ENCODE results near the gene HOXB6.

Gene HOXB6

DNA sequence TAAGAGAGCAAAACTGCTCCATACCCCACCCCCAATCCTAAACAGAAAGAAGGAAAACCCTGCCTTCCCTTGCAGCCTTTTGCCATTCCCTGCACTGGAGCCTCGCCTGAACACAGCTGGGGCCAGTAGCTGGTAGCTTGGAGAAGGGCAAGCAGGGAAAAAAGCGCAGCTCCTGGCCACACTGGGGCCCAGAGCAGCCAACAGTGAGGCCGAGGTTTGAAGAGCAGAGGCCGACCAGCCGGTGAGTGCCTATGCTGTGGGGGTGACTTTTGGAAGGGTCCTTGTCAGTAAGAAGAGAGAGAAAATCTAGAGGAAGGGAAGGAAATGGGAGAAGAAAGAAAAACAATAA lies 24.6 kb upstream of the HOXB6 start:
- CTCF ChIA-PET = interaction anchor here (1.0 to 1.1 kb wide), 2 partner anchors 10 to 162 kb away, joined by 3 to 4 read pairs; no protein-coding TSS in a partner anchor
- Histone ChIP-seq H3K9me3 (ENCODE audit: control insufficient read depth, insufficient read depth, low read depth, low read length) (no peaks in the 10 kb centered on the region), H3K4me1 (ENCODE audit: control insufficient read depth, insufficient read depth, low read length) (peaks cover 6% of the 10 kb centered on the region; the same call in 1 of the 2 replicates), H3K4me3 (ENCODE audit: low read depth, low read length) (no peak overlapping the region), H3K27ac (ENCODE audit: extremely low read depth, low read depth, low read length) (no peak overlapping the region), H3K36me3 (ENCODE audit: control insufficient read depth in 2 of 2, insufficient read depth in 1 of 2, low read length in 2 of 2) (peaks cover 0 to 30% of the 10 kb centered on the region in 2 experiments; a peak in 1 of 3 replicates)
- POLR2A ChIA-PET = interaction anchor here (0.6 to 1.5 kb wide), 2 partner anchors 10 to 436 kb away, joined by 5 to 7 read pairs; no protein-coding TSS in a partner anchor
- TF ChIP-seq ZNF626 (tag by site-specific recombination; IDR thresholded peaks at IDR 0.05) (no peak), SCRT1 (tag by site-specific recombination; IDR thresholded peaks at IDR 0.05; ENCODE audit: borderline replicate concordance) (no peak), ZNF501 (tag by site-specific recombination; IDR thresholded peaks at IDR 0.05) (no peak), ZNF48 (tag by site-specific recombination; IDR thresholded peaks at IDR 0.05) (no peak), GLI4 (tag by site-specific recombination; IDR thresholded peaks at IDR 0.05) (no peak), ZNF16 (tag by site-specific recombination; IDR thresholded peaks at IDR 0.05; ENCODE audit: low read depth) (no peak), ZNF354C (tag by site-specific recombination; IDR thresholded peaks at IDR 0.05; ENCODE audit: borderline replicate concordance, low read depth) (no peak), ZNF621 (tag by site-specific recombination; IDR thresholded peaks at IDR 0.05) (no peak), ZNF174 (tag by site-specific recombination; IDR thresholded peaks at IDR 0.05) (no peak), ZNF24 (tag by site-specific recombination; IDR thresholded peaks at IDR 0.05) (no peak)
- TF ChIP-seq, protein P1, sequence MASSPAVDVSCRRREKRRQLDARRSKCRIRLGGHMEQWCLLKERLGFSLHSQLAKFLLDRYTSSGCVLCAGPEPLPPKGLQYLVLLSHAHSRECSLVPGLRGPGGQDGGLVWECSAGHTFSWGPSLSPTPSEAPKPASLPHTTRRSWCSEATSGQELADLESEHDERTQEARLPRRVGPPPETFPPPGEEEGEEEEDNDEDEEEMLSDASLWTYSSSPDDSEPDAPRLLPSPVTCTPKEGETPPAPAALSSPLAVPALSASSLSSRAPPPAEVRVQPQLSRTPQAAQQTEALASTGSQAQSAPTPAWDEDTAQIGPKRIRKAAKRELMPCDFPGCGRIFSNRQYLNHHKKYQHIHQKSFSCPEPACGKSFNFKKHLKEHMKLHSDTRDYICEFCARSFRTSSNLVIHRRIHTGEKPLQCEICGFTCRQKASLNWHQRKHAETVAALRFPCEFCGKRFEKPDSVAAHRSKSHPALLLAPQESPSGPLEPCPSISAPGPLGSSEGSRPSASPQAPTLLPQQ (tag by site-specific recombination; IDR thresholded peaks at IDR 0.05) = no peak
- TF ChIP-seq, protein P2, sequence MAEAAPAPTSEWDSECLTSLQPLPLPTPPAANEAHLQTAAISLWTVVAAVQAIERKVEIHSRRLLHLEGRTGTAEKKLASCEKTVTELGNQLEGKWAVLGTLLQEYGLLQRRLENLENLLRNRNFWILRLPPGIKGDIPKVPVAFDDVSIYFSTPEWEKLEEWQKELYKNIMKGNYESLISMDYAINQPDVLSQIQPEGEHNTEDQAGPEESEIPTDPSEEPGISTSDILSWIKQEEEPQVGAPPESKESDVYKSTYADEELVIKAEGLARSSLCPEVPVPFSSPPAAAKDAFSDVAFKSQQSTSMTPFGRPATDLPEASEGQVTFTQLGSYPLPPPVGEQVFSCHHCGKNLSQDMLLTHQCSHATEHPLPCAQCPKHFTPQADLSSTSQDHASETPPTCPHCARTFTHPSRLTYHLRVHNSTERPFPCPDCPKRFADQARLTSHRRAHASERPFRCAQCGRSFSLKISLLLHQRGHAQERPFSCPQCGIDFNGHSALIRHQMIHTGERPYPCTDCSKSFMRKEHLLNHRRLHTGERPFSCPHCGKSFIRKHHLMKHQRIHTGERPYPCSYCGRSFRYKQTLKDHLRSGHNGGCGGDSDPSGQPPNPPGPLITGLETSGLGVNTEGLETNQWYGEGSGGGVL (tag by site-specific recombination; IDR thresholded peaks at IDR 0.05) = no peak
- TF ChIP-seq, protein P3, sequence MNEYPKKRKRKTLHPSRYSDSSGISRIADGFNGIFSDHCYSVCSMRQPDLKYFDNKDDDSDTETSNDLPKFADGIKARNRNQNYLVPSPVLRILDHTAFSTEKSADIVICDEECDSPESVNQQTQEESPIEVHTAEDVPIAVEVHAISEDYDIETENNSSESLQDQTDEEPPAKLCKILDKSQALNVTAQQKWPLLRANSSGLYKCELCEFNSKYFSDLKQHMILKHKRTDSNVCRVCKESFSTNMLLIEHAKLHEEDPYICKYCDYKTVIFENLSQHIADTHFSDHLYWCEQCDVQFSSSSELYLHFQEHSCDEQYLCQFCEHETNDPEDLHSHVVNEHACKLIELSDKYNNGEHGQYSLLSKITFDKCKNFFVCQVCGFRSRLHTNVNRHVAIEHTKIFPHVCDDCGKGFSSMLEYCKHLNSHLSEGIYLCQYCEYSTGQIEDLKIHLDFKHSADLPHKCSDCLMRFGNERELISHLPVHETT (tag by site-specific recombination; IDR thresholded peaks at IDR 0.05) = no peak

DNA sequence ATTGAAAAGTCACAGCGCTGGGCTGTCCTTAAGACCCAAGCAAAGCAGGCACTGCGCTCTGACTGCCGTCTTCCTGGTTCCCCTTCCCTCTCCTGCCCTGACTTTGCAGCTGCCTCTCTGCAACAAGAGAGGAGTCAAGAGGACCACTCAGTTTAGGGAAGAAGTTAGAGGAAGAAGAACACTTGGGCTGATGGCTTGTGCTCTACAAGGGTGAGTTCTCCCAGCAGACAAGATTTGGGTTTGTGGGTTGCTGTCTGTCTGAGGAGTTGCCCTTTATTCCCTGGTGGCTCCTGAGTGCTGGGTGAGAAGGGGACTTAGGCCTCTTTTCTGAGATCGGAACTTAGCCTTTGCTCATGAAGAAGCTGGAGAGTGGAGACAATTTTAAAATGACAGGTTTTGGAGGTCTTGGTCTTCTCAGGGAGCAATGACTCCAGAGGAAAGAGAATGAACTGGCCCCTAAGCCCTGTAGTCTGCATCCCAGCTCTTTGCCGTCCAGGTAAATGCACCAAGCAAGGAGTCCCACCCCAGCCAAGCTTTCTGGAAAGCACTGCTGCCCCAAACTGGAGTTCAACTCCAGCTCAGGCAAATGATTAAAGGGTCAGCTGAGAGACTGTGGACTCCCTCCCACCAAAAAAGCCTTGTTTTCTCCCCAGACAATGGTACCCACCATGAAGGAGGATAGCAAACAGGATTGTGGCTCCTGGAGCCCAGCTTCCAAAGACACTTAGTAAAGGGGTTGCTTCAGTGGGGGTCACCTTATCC lies 24.0 kb upstream of the HOXB6 start:
- peaks cover 9% of the 10 kb centered on the region for H3K4me1 ChIP-seq (ENCODE audit: control insufficient read depth, insufficient read depth, low read length)
- ChIA-PET POLR2A (interaction anchor here (1.5 to 4.5 kb wide), 2 partner anchors 8 to 11 kb away, joined by 7 to 38 read pairs; no protein-coding TSS in a partner anchor), CTCF (interaction anchor here (1.0 to 5.0 kb wide), 2 partner anchors 7 to 162 kb away, joined by 4 to 37 read pairs; no protein-coding TSS in a partner anchor)
- H3K9me3 ChIP-seq (ENCODE audit: control insufficient read depth, insufficient read depth, low read depth, low read length) = no peaks in the 10 kb centered on the region
- H3K4me3 ChIP-seq (ENCODE audit: low read depth, low read length) = no peak overlapping the region
- no peak overlapping the region for H3K27ac ChIP-seq (ENCODE audit: extremely low read depth, low read depth, low read length)
- peaks cover 0 to 29% of the 10 kb centered on the region in 2 experiments; a peak in 1 of 3 replicates for H3K36me3 ChIP-seq (ENCODE audit: control insufficient read depth in 2 of 2, insufficient read depth in 1 of 2, low read length in 2 of 2)
- TF ChIP-seq ZNF175 (tag by site-specific recombination; IDR thresholded peaks at IDR 0.05) (no peak), ZNF670 (tag by site-specific recombination; IDR thresholded peaks at IDR 0.05; ENCODE audit: low read depth) (no peak), ZNF426 (tag by site-specific recombination; IDR thresholded peaks at IDR 0.05) (no peak), GLI4 (tag by site-specific recombination; IDR thresholded peaks at IDR 0.05) (no peak), ZFP3 (tag by site-specific recombination; IDR thresholded peaks at IDR 0.05; ENCODE audit: low read depth) (no peak), ZNF707 (tag by site-specific recombination; IDR thresholded peaks at IDR 0.05) (no peak), ZBTB1 (tag by site-specific recombination; IDR thresholded peaks at IDR 0.05) (no peak), SP2 (tag by site-specific recombination; IDR thresholded peaks at IDR 0.05) (no peak), ZNF626 (tag by site-specific recombination; IDR thresholded peaks at IDR 0.05) (no peak), ZNF211 (tag by site-specific recombination; IDR thresholded peaks at IDR 0.05; ENCODE audit: low read depth) (no peak), ZNF776 (tag by site-specific recombination; IDR thresholded peaks at IDR 0.05; ENCODE audit: borderline replicate concordance) (no peak), MEIS1 (CRISPR knock-in tag; IDR thresholded peaks at IDR 0.05; ENCODE audit: borderline replicate concordance) (no peak), ZNF202 (tag by site-specific recombination; IDR thresholded peaks at IDR 0.05; ENCODE audit: borderline replicate concordance) (no peak)
- TF ChIP-seq, protein P4, sequence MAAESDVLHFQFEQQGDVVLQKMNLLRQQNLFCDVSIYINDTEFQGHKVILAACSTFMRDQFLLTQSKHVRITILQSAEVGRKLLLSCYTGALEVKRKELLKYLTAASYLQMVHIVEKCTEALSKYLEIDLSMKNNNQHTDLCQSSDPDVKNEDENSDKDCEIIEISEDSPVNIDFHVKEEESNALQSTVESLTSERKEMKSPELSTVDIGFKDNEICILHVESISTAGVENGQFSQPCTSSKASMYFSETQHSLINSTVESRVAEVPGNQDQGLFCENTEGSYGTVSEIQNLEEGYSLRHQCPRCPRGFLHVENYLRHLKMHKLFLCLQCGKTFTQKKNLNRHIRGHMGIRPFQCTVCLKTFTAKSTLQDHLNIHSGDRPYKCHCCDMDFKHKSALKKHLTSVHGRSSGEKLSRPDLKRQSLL (tag by site-specific recombination; IDR thresholded peaks at IDR 0.05) = no peak
- TF ChIP-seq, protein P5, sequence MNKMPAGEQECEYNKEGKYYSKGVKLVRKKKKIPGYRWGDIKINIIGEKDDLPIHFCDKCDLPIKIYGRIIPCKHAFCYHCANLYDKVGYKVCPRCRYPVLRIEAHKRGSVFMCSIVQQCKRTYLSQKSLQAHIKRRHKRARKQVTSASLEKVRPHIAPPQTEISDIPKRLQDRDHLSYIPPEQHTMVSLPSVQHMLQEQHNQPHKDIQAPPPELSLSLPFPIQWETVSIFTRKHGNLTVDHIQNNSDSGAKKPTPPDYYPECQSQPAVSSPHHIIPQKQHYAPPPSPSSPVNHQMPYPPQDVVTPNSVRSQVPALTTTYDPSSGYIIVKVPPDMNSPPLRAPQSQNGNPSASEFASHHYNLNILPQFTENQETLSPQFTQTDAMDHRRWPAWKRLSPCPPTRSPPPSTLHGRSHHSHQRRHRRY (tag by site-specific recombination; IDR thresholded peaks at IDR 0.05) = no peak
- TF ChIP-seq, protein P6, sequence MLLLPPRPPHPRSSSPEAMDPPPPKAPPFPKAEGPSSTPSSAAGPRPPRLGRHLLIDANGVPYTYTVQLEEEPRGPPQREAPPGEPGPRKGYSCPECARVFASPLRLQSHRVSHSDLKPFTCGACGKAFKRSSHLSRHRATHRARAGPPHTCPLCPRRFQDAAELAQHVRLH (tag by site-specific recombination; IDR thresholded peaks at IDR 0.05) = no peak
